Umbilical cord (tissue), 2 donors: Measurements from ENCODE around the gene DNAH6. TPM values are rescaled to one million over a fixed set of nuclear protein-coding genes. Genes with fewer than 3 reads are reported as not detected.

Experiments
- DNase-seq: peaks from one replicate; pipeline ENCODE4 v3.0.0-alpha.2; 2015; ENCODE audit warnings: low spot score
- total RNA-seq: library from RNA; depleted of rRNA; stranded (reverse); fragments of >200 nt; gene quantifications from one replicate; pipeline ENCODE4 v1.2.3, GENCODE V29; 2014; ENCODE audit warnings: low replicate concordance; ENCODE audit not compliant: insufficient read depth

DNAH6 gene
- total RNA-seq, 1 donor from 2014 or later: 0.96 TPM

DNA sequence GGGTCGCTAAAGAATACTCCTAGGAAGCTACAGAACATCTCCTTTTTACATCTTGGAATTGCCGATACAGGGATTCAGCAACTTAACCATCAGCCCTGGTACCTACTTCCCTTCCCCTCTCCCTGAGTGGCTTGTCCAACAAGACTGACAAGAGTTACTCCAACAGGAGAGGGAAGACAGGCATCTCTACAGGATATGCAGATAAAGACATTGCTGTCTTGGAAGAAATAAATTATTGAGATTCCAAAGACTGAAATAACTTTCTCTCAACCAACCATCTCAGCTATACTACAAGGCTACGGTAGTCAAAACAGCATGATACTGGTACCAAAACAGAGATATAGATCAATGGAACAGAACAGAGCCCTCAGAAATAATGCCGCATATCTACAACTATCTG, 277.3 kb downstream of the DNAH6 start:
- no peak for DNase-seq

DNA sequence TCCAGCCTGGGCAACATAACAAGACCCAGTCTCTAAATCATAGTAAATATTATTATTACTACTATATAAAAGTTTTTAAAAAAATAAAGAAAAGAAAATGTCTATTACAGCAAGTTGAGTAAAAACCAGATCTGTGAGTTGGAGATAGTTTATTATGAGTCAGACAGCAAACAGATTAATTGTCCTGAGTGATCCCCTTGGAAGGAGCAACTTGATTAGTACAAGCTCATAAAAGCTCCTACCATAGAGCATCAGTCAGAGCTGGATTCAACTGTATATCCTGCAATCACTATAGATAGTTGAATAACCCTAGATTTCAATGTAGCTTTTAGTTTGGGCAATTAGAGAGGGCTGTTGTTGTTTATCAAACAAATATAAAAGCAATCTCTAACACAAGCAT, 280.5 kb downstream of the DNAH6 start:
- DNase-seq: no peak

DNA sequence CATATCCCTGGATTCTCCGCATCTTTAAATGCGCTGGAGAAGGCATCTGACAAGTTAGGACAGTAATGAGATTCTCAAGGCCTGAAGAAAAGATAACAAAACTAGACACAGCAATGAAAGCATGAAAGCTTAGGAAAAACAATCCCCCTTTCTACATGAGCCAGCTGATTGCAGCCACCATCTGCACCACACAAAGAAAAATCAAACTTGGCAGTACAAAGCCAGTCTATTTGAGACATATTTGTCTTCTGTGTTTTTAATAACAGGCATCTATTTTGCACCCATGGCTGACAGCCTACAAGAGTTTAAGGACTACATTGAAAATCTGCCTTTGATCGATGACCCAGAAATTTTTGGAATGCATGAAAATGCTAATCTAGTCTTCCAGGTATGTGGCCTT, 281.0 kb downstream of the DNAH6 start:
- no peak for DNase-seq

DNA sequence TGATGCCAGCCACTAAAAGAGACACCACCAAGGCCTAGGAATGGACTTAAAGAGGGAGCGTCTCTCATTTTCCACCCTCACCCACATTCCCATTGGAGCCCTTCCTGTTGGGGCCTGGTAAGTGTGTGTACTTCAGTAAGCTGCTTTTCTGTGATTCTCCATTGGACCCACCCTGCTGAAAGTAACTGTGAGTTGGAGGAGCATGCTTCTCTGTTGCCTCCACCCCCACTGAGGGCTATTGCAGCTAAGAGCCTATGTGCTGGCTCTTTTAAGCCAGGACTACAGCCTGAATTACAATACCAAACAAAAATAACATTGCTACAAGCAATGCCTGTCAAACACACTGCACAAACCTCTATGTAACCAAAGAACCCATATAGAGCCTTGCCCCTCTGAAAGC, 283.5 kb downstream of the DNAH6 start:
- DNase-seq: no peak

DNA sequence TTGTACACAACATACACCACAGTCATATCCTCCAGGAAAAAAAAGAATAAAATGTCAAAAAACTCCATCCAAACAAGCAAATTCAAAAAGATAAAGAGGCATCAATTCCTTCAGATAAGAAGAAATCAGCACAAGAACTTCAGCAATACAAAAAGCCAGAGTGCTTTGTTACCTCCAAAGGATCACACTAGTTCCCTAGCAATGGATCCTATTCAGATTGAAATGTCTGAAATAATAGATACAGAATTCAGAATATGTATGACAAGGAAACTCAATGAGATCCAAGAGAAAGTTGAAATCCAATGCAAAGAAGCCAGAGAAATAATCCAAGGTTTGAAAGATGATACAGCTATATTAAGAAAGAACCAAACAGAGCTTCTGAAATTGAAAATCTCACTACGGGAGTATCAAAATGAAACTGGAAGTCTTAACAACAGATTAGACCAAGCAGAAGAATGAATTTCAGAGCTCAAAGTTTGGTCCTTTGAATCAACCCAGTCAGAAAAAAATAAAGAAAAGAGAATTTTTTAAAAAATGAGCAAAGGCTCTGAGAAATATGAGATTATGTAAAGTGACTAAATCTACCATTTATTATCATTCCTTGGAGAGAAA, 284.0 kb downstream of the DNAH6 start:
- no peak for DNase-seq

DNA sequence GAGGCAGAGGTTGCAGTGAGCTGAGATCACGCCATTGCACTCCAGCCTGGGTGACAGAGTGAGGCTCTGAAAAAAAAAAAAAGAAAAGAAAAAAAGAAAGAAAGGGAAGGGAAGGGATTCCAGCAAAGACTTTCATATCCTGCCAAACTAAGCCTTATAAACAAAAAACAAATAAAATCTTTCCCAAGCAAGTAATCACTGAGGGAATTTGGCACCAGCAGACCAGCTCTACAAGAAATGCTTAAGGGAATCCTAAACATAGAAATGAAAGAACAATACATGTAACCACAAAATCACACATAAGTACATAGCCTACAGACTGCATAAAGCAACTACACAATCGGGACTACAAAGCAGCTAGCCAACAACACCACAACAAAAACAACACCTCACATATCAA, 285.5 kb downstream of the DNAH6 start:
- no peak for DNase-seq

DNA sequence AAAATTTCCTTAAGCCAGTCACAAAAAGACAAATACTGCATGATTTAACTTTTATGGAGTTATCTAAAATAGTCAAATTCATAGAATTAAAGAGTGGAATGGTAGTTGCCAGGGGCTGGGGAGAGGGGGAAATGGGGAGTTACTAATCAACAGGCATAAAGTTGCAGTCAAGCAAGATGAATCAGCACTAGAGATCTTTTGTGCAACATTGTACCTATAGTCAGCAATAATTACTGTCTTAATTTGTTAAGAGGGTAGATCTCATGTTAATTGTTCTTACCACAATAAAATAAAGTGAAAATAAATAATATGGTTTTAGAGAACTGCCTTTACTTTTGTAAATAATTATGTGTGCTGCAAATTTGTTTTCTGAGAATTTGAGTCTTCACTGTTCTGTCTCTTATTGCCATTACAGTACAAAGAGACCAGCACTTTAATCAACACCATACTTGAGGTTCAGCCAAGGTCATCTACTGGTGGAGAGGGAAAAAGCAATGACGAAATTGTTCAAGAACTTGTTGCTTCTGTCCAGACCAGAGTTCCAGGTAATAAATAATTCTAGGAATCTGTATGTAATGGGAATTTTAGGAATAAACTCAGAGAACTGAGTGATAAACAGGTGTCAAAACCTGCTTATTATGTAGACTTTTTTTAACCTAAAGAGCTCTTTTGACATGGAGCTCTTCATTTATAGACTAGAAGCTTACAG, 289.1 kb downstream of the DNAH6 start:
- no peak for DNase-seq

DNA sequence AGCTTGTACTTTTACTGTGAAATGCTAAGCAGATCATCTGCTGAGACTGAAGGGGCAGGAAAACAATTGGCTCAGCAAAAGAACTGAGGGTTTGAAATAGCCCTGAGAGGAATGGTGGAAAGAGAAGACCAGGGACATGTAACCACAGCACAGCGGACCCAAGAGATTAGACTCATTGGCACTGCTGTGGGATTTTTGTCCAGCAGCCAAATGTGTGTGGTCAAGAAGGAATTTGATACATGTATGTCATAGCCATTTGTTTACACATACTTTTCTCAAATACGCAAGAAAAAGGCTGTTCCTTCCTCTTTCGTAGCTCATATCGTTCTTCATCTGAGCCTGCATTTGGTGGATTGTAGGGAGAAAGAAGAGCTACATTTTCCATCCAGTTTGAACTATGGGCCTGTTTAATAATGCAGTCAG, 290.8 kb downstream of the DNAH6 start:
- peak; percentile 17 for DNase-seq

DNA sequence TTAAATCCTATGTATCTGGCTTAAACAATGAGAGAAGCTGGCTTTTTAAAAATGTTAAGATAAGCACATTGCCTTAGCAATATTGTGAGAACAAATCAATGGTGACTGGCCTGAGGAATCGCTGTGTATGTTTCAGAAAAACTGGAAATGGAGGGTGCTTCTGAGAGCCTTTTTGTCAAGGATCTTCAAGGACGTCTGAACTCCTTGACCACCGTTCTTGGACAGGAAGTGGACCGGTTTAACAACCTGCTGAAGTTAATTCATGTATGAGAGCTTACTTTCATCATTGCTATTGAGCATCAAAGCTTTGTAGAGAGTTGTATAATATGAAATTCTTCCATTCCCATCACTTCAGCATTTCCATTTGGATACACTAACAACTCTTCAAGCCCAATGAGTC, 292.0 kb downstream of the DNAH6 start:
- DNase-seq: no peak

DNA sequence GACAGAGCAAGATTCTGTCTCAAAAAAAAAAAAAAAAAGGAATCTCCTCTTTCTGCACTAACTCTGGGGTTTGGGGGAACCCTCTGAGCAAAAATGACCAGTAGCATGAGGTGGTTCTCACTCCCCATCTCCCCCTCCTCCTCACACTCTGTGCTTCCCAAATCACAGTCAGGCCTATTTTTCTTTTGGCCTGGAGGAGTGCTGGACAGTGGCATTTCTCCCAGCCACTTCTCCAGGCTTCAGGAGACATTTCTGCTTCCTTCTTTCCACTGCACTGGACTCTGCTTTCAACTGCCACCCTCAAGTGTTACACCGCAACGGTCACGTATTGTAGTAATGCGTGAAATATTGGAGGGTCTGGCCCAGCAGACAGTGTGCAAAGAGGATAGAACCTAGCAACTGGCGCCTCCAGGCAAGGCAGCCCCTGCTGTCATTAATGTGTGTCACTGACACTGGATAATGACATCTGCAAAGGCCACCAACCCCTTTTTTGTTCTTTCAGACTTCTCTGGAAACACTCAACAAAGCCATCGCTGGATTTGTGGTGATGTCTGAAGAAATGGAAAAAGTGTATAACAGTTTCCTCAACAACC, 295.6 kb downstream of the DNAH6 start:
- no peak for DNase-seq

DNA sequence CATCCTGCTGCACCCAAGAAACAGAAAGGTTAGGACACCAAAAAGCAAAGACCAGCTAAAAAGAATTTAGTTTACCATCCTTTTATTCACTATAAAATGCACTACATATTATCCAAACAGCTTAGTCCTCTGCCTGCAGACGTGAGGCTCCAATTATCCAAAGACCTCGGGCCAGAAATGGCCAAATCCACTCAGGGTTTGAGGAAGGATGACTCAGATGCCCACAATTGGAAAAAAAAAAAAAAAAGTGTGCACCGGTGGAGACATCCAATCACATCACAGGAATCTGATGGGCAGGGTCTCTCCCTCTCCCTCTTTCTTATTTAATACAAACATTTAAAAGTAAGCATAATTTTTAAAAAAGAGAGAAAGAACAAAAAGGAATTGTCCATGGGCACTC, 298.8 kb downstream of the DNAH6 start:
- no peak for DNase-seq

DNA sequence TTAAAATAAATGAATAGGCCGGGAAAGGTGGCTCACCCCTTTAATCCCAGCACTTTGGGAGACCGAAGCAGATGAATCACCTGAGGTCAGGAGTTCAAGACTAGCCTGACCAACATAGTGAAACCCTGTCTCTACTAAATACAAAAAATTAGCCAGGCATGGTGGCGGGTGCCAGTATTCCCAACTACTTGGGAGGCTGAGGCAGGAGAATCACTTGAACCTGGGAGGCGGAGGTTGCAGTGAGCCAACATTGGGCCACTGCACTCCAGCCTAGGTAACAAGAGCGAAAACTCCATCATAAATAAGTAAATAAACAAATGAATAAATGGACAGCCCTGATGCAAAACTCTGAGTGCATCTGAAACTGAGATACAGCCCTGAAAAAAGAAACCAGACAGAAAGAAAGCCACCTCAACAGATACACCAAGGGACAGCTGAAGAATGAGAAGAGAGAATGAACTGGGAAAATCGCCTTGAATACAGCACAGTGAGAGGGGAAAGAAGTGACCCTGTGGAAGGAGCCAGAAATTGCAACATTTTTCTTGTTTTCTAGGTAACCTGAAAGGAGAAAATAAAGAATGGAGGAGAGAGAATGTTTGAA, 300.2 kb downstream of the DNAH6 start:
- DNase-seq: no peak

DNA sequence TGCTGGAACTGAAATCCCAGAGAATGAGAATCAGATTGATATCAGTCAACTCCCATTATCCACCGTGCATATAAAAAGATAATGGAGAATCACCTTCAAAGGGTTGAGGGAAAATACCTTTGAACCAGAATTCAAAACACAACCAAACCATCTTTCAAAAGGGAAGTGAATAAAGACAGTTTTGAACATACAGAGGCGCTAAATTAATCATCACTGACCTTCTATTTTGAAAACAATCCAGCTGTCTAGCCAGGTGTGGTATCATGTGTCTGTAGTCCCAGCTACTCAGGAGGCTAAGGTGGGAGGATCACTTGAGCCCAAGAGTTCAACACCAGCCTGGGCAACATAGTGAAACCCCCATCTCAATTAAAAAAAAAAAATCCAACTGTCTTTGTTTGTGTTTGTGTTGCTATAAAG, 300.9 kb downstream of the DNAH6 start:
- no peak for DNase-seq

DNA sequence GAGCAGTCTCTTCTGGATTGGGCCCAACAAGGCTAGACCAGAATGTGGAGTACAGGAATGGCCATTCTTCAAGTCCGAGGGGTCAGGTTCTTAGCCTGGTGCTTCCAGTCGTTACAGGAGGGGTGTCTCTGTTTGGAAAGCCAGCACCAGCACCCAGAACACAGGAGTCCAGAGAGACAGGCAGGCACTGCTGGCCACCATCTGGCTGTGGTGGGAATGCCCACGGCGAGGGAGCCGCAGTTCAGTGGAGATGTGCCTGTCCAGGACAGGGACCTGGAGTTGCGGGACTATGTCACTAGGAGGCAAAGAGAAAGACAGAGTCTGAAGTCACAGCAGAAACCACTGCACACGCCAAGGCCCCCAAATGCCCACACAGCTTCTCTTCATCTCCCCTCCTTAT, 305.5 kb downstream of the DNAH6 start:
- no peak for DNase-seq

DNA sequence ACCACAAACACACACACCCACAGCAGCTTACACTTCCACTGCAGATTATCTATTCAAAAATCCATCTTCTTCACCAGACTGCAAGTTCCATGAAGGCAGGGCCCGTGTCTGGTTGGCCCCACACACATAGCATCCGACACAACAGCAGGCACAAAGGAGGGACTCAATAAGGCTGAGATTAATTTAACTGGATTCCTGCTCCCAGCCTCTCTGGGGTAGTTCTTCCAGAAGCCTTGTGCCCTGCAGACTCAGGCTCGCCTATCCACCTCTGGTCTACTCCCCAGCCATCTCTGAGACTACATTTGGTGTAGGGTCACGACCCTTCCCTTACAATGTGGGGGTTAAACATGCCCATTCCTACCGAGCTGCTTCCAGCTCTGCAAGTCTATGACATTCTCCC, 306.9 kb downstream of the DNAH6 start:
- DNase-seq: no peak

DNA sequence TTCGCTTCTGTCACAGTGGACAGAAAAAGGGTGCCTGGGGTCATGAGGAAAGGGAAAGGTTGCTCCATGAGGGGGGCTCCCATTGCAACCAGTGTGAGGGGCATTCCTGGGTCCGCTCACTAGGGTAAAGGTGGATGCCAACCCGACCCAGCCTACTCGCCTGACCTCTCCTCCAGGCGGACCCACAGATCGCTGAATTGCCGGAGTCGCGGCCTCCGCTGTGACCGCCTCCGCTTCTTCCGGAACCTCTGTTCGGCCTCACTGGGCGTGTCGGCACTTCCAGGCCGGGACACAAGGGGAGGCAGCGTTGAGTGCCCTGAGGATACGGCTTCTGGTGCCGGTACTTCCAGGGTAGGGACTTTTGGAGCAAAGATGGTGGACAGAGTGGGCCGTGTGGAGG, 307.5 kb downstream of the DNAH6 start:
- no peak for DNase-seq

DNA sequence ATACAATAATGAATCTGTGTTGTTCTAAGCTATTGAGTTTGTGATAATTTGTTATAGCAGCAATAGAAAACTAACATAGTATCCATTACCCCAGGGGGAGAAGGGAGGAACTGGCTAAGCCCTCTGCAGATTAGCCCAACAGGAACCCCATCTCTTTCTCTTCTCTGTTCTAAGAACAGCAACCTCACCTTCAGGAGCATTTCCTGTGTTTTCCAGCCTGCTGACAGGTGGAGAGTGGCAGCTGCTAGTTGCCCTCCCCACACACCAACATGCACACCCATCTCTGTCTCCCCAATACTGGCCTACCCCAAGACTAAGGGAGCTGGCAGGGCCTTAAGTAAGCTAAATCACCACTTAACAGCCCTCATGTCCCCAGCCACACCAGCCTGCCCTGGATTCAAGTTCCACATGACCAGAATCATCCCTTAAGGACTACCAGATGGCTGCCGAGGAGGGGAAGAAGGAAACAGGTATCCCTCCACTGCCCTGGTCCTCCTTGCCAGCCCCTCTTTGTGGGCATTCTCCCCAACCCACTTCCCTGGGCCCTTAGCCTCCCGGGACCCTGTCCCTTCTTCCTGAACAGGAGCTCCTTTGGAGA, 311.8 kb downstream of the DNAH6 start:
- DNase-seq: no peak

DNA sequence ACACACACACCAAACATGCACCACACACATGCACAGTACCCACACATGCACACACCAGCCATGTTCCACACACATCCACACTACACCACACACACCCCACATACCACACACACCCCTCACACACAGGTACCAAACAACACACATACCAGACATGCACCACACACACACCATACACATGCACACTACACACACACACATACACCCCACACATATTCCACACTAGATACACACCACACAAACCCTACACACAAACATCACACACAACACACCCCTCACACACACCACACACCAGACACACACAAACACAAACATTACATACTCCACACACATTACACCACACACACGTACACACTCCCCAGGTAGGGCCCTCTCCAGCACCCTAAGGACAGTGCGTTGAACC, 313.4 kb downstream of the DNAH6 start:
- DNase-seq: no peak

DNA sequence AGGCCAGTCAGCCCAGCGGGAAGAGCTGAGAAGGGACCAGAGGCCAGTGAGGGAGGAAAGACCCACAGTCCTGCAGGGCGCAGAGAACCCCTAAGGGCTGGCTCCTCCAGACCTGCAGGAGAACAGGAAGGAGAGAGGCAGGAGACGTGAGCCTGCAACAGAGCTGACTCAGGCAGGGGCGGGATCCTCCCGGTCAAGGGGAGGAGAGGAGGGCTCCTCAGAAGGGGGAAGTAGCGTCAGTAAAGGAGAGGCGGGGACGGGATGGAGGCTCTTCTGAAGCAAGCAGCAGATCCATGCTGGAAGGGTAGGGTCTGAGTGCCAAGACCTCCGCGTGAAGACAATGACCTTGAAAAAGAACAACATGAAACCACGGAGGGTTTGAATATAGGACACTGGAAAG, 313.8 kb downstream of the DNAH6 start:
- DNase-seq: peak; percentile 41

DNA sequence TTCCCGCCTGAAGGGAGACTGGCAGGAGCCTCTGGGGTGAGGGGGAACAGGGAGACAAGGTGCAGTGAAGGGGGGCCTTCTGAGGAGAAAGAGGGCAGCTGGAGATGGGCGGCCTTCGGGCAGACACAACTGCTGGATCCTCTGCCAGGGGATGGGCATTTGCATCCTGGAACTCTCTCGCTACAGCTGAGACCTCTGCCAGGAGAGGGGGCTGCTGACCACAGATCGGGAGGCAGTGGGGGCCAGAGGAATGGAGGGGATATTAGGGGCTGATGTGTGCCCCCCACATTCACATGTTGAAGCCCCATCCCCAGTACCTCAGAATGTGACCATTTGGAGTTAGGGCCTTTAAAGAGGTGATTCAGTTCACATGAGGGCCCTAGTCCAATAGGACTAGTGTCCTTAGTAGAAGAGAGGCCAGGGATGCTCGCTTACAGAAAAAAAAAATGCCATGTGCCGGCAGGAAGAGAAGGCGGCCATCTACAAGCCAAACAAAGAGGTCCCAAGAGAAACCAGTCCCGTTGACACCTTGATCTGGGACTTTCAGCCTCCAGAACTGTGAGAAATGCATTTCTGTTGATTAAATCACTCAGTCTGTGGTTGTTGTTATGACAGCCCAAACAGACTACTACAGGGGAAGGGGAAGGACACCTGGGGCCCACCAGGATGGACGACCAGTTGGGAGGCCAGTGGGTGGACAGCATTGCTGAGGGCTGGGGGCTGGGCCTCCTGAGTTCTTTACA, 314.6 kb downstream of the DNAH6 start:
- DNase-seq: no peak

DNA sequence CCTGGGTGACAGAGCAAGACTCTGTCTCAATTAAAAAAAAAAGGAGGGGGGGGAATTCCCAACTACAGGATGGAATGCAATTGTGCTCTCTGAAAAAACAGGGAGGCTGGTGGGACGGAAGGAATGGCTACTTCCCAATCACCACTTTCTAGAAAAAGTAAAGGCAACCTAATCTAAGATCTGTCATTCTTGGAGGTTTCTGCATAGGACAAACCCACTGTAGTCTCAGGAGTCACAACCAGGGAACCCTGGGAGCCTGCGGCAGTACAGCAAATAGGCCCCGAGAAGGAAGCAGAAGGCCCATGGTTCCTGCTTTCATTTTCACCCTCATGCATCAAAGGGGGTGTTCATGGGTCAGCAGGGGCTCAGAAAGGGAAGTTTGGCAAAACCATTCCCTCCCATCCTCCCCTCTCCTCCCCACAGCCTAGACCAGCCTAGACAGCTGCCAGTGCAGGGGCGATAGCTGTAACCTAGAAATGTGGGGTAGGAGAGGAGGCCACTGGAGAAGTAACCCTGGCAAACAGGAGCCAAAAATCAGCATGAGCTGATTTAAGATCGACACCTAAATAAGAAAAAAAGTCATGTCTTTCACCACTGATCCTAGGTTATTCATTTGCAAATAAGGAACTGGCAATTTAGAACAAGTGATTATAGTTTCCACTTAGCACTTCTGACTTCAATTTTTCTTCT, 316.6 kb downstream of the DNAH6 start:
- peak; percentile 16 for DNase-seq
